ENCODE measurements around the gene PDCD10.

DNA sequence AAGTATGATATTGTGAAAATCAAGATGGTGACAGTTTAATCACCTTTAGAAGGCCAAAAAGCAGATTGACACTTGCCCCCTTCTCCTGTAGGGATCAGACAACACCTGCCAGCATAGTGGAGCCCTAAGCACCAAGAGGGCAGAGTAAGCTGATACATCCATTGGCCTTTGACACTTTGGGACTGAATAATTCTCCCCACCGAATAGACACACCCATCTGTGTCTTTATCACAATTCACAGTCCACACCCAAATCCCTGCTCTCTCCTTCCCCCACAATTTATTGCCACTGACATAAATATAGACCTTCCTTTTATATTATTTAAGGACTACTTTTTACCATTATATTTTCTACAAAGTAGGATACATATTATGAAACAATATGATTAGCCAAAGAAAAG is 77.9 kb downstream of the PDCD10 start:
- no peak for TF ChIP-seq EZH2 (IDR thresholded peaks at IDR 0.05; ENCODE audit: borderline replicate concordance, insufficient read depth, low read length, poor library complexity, severe bottlenecking)
- TF ChIP-seq TAF1 (IDR thresholded peaks at IDR 0.05; ENCODE audit: low read depth) = no peak
- TF ChIP-seq, protein P1, sequence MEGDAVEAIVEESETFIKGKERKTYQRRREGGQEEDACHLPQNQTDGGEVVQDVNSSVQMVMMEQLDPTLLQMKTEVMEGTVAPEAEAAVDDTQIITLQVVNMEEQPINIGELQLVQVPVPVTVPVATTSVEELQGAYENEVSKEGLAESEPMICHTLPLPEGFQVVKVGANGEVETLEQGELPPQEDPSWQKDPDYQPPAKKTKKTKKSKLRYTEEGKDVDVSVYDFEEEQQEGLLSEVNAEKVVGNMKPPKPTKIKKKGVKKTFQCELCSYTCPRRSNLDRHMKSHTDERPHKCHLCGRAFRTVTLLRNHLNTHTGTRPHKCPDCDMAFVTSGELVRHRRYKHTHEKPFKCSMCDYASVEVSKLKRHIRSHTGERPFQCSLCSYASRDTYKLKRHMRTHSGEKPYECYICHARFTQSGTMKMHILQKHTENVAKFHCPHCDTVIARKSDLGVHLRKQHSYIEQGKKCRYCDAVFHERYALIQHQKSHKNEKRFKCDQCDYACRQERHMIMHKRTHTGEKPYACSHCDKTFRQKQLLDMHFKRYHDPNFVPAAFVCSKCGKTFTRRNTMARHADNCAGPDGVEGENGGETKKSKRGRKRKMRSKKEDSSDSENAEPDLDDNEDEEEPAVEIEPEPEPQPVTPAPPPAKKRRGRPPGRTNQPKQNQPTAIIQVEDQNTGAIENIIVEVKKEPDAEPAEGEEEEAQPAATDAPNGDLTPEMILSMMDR (IDR thresholded peaks at IDR 0.05; ENCODE audit: poor library complexity, severe bottlenecking) = no peak
- no peak for TF ChIP-seq EP300 (conservative IDR thresholded peaks at IDR 0.05; ENCODE audit: poor library complexity, severe bottlenecking)
- TF ChIP-seq RAD21 (conservative IDR thresholded peaks at IDR 0.05) = no peak
- TF ChIP-seq, protein P2, sequence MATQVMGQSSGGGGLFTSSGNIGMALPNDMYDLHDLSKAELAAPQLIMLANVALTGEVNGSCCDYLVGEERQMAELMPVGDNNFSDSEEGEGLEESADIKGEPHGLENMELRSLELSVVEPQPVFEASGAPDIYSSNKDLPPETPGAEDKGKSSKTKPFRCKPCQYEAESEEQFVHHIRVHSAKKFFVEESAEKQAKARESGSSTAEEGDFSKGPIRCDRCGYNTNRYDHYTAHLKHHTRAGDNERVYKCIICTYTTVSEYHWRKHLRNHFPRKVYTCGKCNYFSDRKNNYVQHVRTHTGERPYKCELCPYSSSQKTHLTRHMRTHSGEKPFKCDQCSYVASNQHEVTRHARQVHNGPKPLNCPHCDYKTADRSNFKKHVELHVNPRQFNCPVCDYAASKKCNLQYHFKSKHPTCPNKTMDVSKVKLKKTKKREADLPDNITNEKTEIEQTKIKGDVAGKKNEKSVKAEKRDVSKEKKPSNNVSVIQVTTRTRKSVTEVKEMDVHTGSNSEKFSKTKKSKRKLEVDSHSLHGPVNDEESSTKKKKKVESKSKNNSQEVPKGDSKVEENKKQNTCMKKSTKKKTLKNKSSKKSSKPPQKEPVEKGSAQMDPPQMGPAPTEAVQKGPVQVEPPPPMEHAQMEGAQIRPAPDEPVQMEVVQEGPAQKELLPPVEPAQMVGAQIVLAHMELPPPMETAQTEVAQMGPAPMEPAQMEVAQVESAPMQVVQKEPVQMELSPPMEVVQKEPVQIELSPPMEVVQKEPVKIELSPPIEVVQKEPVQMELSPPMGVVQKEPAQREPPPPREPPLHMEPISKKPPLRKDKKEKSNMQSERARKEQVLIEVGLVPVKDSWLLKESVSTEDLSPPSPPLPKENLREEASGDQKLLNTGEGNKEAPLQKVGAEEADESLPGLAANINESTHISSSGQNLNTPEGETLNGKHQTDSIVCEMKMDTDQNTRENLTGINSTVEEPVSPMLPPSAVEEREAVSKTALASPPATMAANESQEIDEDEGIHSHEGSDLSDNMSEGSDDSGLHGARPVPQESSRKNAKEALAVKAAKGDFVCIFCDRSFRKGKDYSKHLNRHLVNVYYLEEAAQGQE (IDR thresholded peaks at IDR 0.05; ENCODE audit: borderline replicate concordance) = no peak

Measured in neural cell (in vitro differentiated cells).